ENCODE measurements around the gene NPAT. TPM values are rescaled to one million over a fixed set of nuclear protein-coding genes. Genes with fewer than 3 reads are reported as not detected.
A peak's percentile ranks its signal among the peaks of the same experiment; 100 is the strongest.

Gene NPAT
- total and polyA plus RNA-seq, 2 of the 4 experiments (the other 2 are of a cell fraction): 3.1 to 10.6 TPM

- H2BK5ac ChIP-seq (ENCODE audit: low read depth, low read length, poor library complexity, severe bottlenecking): no peak overlapping the region
- ChIA-PET CTCF (no interaction called here), POLR2A (ENCODE audit: unreplicated experiment) (interaction anchor here (0.5 kb wide), 1 partner anchor 81 kb away, joined by 3 read pairs; no protein-coding TSS in a partner anchor)
- WGBS, 2 experiments (ENCODE audit: extremely low coverage in 2 of 2, insufficient read length in 1 of 2): 100% methylated on average over 2 of the region's 2 CpGs; no CpG with 5 or more reads in 1 of the 2 experiments
- H3K9ac ChIP-seq (ENCODE audit: low read depth, low read length): no peak overlapping the region
- H3K36me3 ChIP-seq (ENCODE audit: control insufficient read depth, insufficient read depth, low read length): no peaks in the 10 kb centered on the region
- H4K20me1 ChIP-seq (ENCODE audit: insufficient read depth, low read length): no peaks in the 10 kb centered on the region
- no TSS peak for BruUV-seq (replicated peaks)
- DNase-seq: peak; percentile 86
- no peak overlapping the region for H4K5ac ChIP-seq (ENCODE audit: low read depth, low read length)
- in situ Hi-C loops (cut with MboI; ENCODE audit: low sequenced_read_pairs): no loop called here
- no peak overlapping the region for H4K91ac ChIP-seq (ENCODE audit: insufficient read depth, low read depth, low read length)
- no peaks in the 10 kb centered on the region for H3K27me3 ChIP-seq (ENCODE audit: control insufficient read depth, insufficient read depth, low read length)
- no peak overlapping the region for H3K4ac ChIP-seq (ENCODE audit: low read depth, low read length)
- no peak overlapping the region for H4K8ac ChIP-seq (ENCODE audit: low read depth in 2 of 2, low read length in 2 of 2)
- peak overlapping the region; percentile 47 for H2AK9ac ChIP-seq (replicated peaks; ENCODE audit: low read depth, low read length, poor library complexity)
- no peak overlapping the region for H3K18ac ChIP-seq (ENCODE audit: low read depth, low read length)
- H2BK120ac ChIP-seq (ENCODE audit: low read depth, low read length): no peak overlapping the region
- H3K4me3 ChIP-seq (ENCODE audit: insufficient read depth, low read depth, low read length): no peak overlapping the region
- no peak overlapping the region for H3K4me2 ChIP-seq (ENCODE audit: low read depth, low read length)
- H3K56ac ChIP-seq (ENCODE audit: extremely low read depth, insufficient read depth, low read length): no peak overlapping the region
- no peak overlapping the region for H3K23ac ChIP-seq (ENCODE audit: low read depth, low read length)
- H3K79me1 ChIP-seq (ENCODE audit: low read depth in 1 of 2, low read length in 2 of 2): no peaks in the 10 kb centered on the region
- no peak overlapping the region for H2BK20ac ChIP-seq (ENCODE audit: low read depth, low read length)
- no peak overlapping the region for H2AK5ac ChIP-seq (ENCODE audit: low read depth, low read length)
- no peaks in the 10 kb centered on the region for H3K9me3 ChIP-seq (ENCODE audit: control insufficient read depth, insufficient read depth, low read length)
- no peak overlapping the region for H2AFZ ChIP-seq (replicated peaks; ENCODE audit: low read length, poor library complexity)
- H3K4me1 ChIP-seq (ENCODE audit: control insufficient read depth, insufficient read depth, low read length): peaks cover 7% of the 10 kb centered on the region
- H3K14ac ChIP-seq (replicated peaks; ENCODE audit: low read depth, low read length): no peak overlapping the region
- ATAC-seq (ENCODE audit: low read depth): peak; percentile 77
- TF ChIP-seq NFE2L2 (IDR thresholded peaks at IDR 0.05; ENCODE audit: low read depth, low read length) (no peak), CEBPB (IDR thresholded peaks at IDR 0.05; ENCODE audit: low read depth, low read length) (0 out of 2 replicates have a peak, but pooled peaks have one; percentile 13), MXI1 (IDR thresholded peaks at IDR 0.05; ENCODE audit: borderline replicate concordance, low read depth, low read length) (peak; percentile 66; the same call in 1 of the 2 replicates)
- intact Hi-C loops (cut with micrococcal nuclease): loop anchor here (5.0 kb wide), 1 partner anchor 100 kb away; no protein-coding TSS in a partner anchor
- dilution Hi-C loops (cut with HindIII; ENCODE audit: low sequenced_read_pairs, unreplicated experiment): no loop called here
- no peak overlapping the region for H2BK15ac ChIP-seq (ENCODE audit: low read depth, low read length)
- H3K9me1 ChIP-seq (ENCODE audit: insufficient read depth, low read length): peaks cover 8% of the 10 kb centered on the region; the same call in 1 of the 2 replicates
- no peak overlapping the region for H3K27ac ChIP-seq (ENCODE audit: insufficient read depth, low read length)
These were observed 110.4 kb downstream of the NPAT start for GRCh38 chr11:108112057-108112456.
